ENCODE measurements around the gene GALNT7.

GALNT7 gene

DNA sequence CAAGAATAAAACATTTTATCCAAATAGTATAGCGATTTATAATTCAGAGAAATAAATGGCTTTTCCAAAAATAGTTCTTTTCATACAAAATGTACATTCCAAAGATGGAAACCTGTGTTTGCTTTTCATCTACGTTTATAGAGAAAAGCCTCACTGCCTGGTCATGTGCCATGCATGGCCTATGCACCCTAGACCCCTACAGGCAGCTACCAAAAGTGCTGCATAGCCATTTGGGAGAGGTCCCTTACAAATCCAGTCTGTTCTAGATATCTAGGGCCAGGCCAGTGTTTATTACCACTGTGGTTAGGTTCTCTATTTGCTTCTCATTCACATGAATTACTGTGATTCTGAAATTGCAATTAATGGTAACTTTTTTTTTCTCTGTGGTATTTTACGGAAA, 148.4 kb downstream of the GALNT7 start:
- DNase-seq, result no peak

- no peak for DNase-seq
Measured at GRCh38 chr4:173318240-173318639, 149.6 kb downstream of the GALNT7 start.

- peak; percentile 59 for DNase-seq
Measured at GRCh38 chr4:173318648-173319211, 150.1 kb downstream of the GALNT7 start.

GRCh38 chr4:173319696-173320095, 151.1 kb downstream of the GALNT7 start:
- DNase-seq, result peak; percentile 75

- no peak for DNase-seq
Measured at GRCh38 chr4:173325007-173325736, 156.6 kb downstream of the GALNT7 start.

- DNase-seq, result no peak
Measured at GRCh38 chr4:173328236-173328901, 159.8 kb downstream of the GALNT7 start.

GRCh38 chr4:173330590-173330989, 162.0 kb downstream of the GALNT7 start:
- no peak for DNase-seq

GRCh38 chr4:173332021-173332487, 163.4 kb downstream of the GALNT7 start:
- peak; percentile 37 for DNase-seq

GRCh38 chr4:173332963-173333657, 164.5 kb downstream of the GALNT7 start:
- DNase-seq, result peak; percentile 7

- DNase-seq, result peak; percentile 55
Measured at GRCh38 chr4:173333658-173334084, 165.1 kb downstream of the GALNT7 start.

GRCh38 chr4:173334085-173334890, 165.7 kb downstream of the GALNT7 start, which contains the start of gene HMGB2:
Gene HMGB2 (minus strand): TSS chr4:173334358. CDS start chr4:173333649, 709 bp downstream.
- peak; percentile 100 for DNase-seq

- DNase-seq, result peak; percentile 67
Measured at GRCh38 chr4:173334891-173335752, 166.5 kb downstream of the GALNT7 start.

DNA sequence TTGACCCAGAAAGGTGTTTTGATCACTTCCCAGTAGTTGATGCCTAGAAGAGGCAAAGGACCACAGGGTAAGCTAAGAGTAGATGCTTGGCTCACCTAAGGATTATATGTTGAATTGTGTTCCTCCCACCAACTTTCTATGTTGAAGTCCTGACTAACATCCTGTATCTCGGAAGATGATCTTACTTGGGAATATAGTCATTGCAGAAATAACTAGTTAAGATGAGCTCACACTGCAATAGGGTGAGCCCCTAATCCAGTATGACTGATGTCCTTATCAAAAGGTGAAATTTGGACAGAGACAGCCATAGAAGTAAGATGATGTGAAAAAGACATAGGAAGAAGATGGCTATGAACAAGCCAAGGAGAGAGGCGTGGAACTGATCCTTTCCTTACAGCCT, 168.9 kb downstream of the GALNT7 start:
- no peak for DNase-seq

DNA sequence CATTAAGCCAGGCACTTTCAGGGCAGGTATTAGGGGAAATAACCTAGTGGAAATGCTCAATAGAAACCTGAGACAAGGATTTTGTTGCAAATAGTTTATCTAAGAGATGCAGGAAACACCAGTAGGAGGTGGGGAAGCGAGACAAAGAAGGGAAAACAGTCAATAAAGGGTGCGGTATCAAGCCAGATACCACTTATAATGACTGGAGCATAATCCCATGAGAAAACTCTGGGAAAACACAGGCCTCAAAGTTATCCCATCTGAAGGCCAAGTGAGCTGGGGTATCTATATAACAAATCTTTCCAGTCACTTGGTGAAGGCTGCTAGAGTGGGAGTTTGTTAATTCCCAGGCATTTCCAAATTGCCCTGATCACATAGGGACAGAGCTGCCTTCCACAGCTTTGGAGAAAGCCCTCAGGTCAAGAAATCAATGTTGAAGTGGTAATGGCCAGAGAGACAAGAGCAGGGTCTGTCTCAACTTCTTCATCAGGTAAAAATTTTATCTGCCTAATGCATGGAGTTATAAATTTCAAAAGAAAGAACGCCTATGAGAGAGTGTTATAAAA, 175.3 kb downstream of the GALNT7 start:
- DNase-seq, result no peak

DNA sequence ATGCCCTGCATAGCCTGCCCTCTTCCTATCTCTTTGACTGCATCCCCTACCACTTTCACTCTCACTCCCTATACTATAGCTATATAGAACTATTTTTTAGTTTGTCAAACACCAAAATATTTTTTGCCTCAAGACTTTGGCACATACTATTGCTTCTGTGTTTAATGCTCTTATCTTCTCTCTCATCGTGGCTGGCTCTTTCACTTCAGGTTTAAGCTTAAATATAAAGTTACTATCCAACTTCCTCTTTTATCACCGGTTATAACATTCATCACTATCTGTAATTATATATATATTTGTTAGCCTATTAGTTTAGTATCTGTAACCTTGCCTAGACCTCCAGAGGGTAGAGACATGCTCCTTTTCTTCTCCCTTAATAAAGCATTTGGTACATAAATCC, 177.0 kb downstream of the GALNT7 start:
- DNase-seq, result no peak

DNA sequence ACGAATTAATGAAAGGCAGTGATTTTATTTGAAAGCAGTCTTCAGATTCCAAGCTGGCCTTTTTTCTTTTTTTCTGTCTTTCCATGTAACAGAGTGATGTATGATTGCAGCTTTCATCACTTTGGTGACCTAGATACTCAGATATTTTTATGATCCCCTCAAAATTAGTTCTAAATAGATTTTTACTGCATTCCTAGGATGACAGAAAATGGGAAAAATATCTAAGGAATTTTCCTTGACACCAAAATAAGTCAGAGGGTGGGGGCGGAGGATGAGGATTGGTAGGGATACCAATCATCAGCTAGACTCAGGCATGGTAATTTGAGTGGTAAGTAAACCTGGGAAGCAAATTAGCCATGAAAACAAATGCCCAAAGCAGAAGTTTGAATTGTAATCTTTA, 177.5 kb downstream of the GALNT7 start:
- no peak for DNase-seq

DNA sequence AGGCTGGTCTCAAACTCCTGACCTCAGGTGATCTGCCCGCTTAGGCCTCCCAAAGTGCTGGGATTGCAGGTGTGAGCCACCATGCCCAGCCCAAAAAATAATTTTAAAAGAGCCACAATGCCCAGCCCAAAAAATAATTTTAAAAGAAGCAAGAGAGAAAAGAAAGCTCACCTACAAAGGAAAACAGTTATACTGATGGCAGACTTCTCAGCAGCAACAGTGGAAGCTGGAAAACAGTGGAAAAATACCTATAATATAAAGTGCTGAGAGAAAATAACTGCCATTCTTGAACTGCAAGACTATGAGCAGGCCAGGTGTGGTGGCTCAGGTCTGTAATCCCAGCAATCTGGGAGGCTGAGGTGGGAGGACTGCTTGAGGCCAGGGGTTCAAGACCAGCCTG, 178.9 kb downstream of the GALNT7 start:
- DNase-seq, result no peak

DNA sequence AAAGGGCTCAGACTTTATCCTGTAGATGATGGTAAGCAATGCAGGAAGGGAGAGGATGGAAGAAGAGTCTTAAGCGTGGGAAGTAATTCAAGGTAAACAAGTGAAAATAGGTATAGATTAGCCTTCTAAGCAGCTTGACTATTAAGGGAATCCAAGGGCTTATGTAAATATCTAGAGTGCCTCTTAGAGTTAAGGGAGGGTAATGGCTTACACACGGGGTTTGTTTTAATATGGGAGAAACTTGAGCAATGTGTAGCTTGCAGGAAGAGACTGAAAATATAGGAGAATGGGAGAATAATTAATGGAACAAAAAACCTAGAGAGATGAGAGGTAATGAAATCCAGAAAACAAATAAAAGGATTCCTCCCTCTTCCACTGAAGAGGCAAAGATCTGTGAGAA, 189.3 kb downstream of the GALNT7 start:
- no peak for DNase-seq

GRCh38 chr4:173360587-173361221, 192.1 kb downstream of the GALNT7 start:
- DNase-seq, result no peak

DNA sequence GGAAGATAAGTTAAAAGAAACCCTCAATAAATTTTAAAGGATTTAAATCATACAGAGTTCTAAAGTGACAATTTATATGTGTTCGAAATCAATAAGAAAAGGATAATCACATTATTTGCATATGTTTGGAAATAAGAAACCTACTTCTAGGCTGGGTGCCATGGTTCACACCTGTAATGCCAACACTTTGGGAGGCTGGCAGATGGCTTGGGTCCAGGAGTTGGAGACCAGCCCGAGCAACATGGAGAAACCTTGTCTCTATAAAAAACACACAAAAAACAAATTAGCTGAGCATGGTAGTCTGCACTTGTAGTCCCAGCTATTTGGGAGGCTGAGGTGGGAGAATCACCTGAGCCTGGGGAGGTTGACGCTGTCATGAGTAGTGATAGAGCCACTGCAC, 194.1 kb downstream of the GALNT7 start:
- DNase-seq, result no peak

All from inflammatory macrophage treated with lipopolysaccharide for 4 hours (primary cell).